ENCODE results near the gene HES4. TPM values are rescaled to one million over a fixed set of nuclear protein-coding genes. Genes with fewer than 3 reads are reported as not detected.

Gene HES4
- total and polyA plus RNA-seq, 2 experiments from 2014 or later = 54.4 to 83.6 TPM

DNA sequence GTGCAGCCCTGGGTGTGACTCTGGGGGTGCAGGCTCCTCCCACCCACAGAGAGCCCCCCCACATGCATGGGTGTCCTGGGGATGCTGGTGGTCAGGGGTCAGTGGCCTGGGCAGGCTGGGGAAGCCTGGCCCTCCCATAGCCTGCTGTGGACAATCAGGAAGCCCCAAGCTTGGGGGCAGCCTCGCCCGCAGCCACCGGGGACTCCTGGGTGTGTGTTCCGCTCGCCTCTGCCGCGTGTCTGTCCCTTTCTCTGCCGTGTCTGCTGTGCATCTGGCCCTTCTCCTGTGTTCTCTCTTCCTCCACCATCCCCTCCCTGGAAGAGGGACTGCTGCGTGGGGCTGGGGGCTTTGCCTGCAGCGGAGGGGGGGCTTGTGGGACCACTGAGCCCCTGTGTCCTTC lies 42.9 kb upstream of the HES4 start:
- TF ChIP-seq CTCF (IDR thresholded peaks at IDR 0.05; ENCODE audit: low read depth, low read length) = no peak
- no peak for DNase-seq (ENCODE audit: low read depth in 1 of 2, low spot score in 1 of 2)
- H3K9me3 ChIP-seq (ENCODE audit: low read depth) = no peaks in the 10 kb centered on the region
- H3K4me1 ChIP-seq (ENCODE audit: low read depth) = no peaks in the 10 kb centered on the region
- H3K36me3 ChIP-seq = peaks cover 10% of the 10 kb centered on the region
- H3K4me3 ChIP-seq = no peak overlapping the region
- H3K27me3 ChIP-seq = peaks cover 28% of the 10 kb centered on the region
- no peak overlapping the region for H3K27ac ChIP-seq

- Histone ChIP-seq H3K9me3 (ENCODE audit: low read depth) (no peaks in the 10 kb centered on the region), H3K4me1 (ENCODE audit: low read depth) (no peaks in the 10 kb centered on the region), H3K36me3 (peaks cover 5% of the 10 kb centered on the region), H3K27ac (no peak overlapping the region), H3K27me3 (peaks cover 38% of the 10 kb centered on the region), H3K4me3 (no peak overlapping the region)
- no peak for DNase-seq (ENCODE audit: low read depth in 1 of 2, low spot score in 1 of 2)
- TF ChIP-seq CTCF (IDR thresholded peaks at IDR 0.05; ENCODE audit: low read depth, low read length) = no peak
These were observed 42.0 kb upstream of the HES4 start for GRCh38 chr1:1041873-1042272.

GRCh38 chr1:1041092-1041523 lies 41.2 kb upstream of the HES4 start:
- Histone ChIP-seq H3K4me1 (ENCODE audit: low read depth) (no peaks in the 10 kb centered on the region), H3K4me3 (no peak overlapping the region)

GRCh38 chr1:1040004-1040991 lies 40.4 kb upstream of the HES4 start:
- TF ChIP-seq CTCF (IDR thresholded peaks at IDR 0.05; ENCODE audit: low read depth, low read length) = no peak
- H3K27me3 ChIP-seq = peaks cover 52% of the 10 kb centered on the region

More at GRCh38 chr1:1041092-1041523, 41.2 kb upstream of the HES4 start:
- Histone ChIP-seq H3K27ac (no peak overlapping the region), H3K9me3 (ENCODE audit: low read depth) (no peaks in the 10 kb centered on the region), H3K36me3 (peaks cover 5% of the 10 kb centered on the region), H3K27me3 (peaks cover 45% of the 10 kb centered on the region)
- DNase-seq (ENCODE audit: low read depth in 1 of 2, low spot score in 1 of 2) = no peak
- no peak for TF ChIP-seq CTCF (IDR thresholded peaks at IDR 0.05; ENCODE audit: low read depth, low read length)

DNA sequence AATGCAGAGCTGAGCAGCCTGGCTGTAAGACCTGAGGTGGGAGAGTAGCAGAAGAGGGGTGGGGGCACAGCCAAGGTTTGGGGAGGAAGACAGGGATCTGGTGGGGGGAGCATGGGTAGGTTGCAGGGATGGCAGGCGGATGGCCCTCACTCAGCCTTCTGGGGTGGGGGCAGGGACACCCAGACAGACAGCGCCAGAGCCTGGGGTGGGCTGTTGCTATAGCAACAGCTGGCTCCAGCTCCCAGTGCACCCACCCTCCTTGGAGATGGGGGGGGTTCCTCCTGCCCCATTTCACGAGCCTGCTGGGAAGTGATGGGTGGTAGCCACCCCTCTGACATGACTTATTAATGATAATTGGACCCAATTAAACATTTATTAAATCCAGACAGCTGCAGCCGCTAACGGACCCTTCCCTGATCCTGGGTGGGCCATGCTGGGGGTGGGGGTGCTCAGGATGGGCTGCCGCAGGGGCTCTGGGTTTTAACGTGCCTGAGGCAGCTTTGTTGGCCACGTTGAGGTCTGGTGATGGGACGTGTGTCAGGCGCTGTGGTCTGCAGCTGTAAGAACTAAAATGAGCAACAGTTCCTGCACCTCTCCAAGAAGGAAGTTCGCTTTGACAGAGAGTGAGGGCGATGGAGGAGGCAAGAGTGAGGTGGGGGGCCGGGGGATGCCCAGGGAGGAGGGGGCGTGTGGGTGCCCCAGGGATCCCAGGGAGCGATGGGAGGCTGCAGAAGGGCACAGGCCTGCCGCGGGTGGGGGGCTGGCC lies 39.4 kb upstream of the HES4 start:
- Histone ChIP-seq H3K4me1 (ENCODE audit: low read depth) (no peaks in the 10 kb centered on the region), H3K27ac (no peak overlapping the region), H3K27me3 (peaks cover 62% of the 10 kb centered on the region), H3K4me3 (no peak overlapping the region), H3K36me3 (peaks cover 3% of the 10 kb centered on the region), H3K9me3 (ENCODE audit: low read depth) (no peaks in the 10 kb centered on the region)
- no peak for TF ChIP-seq CTCF (IDR thresholded peaks at IDR 0.05; ENCODE audit: low read depth, low read length)
- DNase-seq (ENCODE audit: low read depth in 1 of 2, low spot score in 1 of 2) = no peak

More at GRCh38 chr1:1040004-1040991, 40.4 kb upstream of the HES4 start:
- H3K36me3 ChIP-seq = peaks cover 5% of the 10 kb centered on the region
- H3K4me3 ChIP-seq = peak overlapping the region; percentile 27
- DNase-seq (ENCODE audit: low read depth in 1 of 2, low spot score in 1 of 2) = peak; percentile 85 to 91
- H3K4me1 ChIP-seq (ENCODE audit: low read depth) = no peaks in the 10 kb centered on the region
- H3K9me3 ChIP-seq (ENCODE audit: low read depth) = no peaks in the 10 kb centered on the region
- H3K27ac ChIP-seq = no peak overlapping the region

Data from cardiac muscle cell (in vitro differentiated cells and primary cell).